A673 (cell line): ENCODE results near the gene DNAJB14.

Source experiments
- EZH2 ChIP-seq: fragments of 200-600 bp; sonication (generic); IDR thresholded peaks from 2 replicates; pipeline ENCODE4 v1.6.1; 2017; ENCODE audit warnings: borderline replicate concordance, low read depth, mild to moderate bottlenecking, mixed read lengths, antibody characterized with exemption, low read length; ENCODE audit not compliant: poor library complexity, severe bottlenecking
- TF ChIP-seq, protein P1 (sequence below): fragments of 300-800, 200-600 bp; sonication (generic); conservative IDR thresholded peaks from 2 replicates; pipeline ENCODE4 v1.5.1; 2017; ENCODE audit warnings: low read depth, mild to moderate bottlenecking, antibody characterized with exemption, low read length, moderate library complexity, mixed read lengths

DNA sequence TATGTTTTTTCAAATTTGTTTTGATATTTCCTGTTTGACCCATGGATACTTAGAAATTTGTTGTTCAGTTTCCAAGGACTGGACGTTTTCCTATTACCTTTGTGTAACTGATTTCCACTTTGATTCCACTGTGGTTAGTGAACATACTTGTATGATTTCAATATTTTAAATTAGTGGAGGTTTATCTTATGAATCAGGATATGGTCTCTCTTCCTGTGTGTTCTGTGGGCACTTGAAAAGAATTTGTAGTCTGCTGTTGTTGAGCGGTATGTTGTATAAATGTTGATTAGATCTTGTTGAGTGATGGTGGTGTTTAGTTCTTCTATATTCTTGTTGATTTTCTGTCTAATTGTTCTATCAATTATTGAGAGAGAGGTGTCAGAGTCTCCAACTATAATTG lies 31.0 kb downstream of the DNAJB14 start:
- TF ChIP-seq, protein P1, sequence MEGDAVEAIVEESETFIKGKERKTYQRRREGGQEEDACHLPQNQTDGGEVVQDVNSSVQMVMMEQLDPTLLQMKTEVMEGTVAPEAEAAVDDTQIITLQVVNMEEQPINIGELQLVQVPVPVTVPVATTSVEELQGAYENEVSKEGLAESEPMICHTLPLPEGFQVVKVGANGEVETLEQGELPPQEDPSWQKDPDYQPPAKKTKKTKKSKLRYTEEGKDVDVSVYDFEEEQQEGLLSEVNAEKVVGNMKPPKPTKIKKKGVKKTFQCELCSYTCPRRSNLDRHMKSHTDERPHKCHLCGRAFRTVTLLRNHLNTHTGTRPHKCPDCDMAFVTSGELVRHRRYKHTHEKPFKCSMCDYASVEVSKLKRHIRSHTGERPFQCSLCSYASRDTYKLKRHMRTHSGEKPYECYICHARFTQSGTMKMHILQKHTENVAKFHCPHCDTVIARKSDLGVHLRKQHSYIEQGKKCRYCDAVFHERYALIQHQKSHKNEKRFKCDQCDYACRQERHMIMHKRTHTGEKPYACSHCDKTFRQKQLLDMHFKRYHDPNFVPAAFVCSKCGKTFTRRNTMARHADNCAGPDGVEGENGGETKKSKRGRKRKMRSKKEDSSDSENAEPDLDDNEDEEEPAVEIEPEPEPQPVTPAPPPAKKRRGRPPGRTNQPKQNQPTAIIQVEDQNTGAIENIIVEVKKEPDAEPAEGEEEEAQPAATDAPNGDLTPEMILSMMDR: no peak
- TF ChIP-seq EZH2: no peak
